ENCODE measurements around the gene ACP6. TPM values are rescaled to one million over a fixed set of nuclear protein-coding genes. Genes with fewer than 3 reads are reported as not detected.

The ACP6 gene
- total and polyA plus RNA-seq, 10 of the 15 experiments (the other 5 are each of a cell fraction or from before 2014, with no cell fraction given): 3.1 to 19.7 (median 9.4) TPM

DNA sequence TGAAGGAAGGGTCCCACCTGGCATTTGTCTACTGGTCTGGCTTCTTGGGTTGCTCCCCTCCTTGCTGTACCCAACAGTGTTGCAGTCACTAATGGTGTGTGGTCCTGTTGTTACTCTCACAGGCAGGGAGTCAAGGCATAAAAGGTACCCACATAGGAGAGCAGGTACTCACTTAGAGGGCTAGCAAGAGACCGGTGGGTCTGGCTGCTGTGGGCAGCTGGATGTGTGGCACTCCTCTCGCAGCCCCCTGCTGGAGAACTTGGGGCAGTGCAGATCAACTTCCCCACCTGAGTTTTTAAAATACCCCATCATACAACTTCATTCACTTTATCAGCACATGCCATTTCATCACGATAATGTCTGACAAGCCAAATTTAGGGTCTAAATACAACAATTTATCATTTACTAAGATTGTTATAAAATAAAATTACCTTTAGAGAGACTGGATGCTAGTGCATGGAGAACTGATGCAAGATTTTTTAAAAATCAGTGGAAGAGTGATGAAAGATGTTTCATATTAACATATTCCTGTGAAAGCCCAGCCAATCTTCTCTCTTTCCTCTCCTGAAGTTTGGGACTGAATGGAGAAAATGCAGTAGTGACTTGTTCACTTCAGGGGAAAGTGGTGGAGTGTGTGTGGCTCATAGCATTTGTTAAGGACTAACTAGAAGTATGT lies 42.8 kb downstream of the ACP6 start:
- ChIA-PET SMC1A (ENCODE audit: uncharacterized antibody, unreplicated experiment) (interaction anchor here (0.7 to 2.2 kb wide), 10 partner anchors 14 to 265 kb away, joined by 3 to 8 read pairs (median 4); no protein-coding TSS in a partner anchor), RAD21 (ENCODE audit: unreplicated experiment) (no interaction called here), CTCF (interaction anchor here (0.8 to 3.2 kb wide), 9 partner anchors 9 to 136 kb away, joined by 3 to 19 read pairs (median 6); no protein-coding TSS in a partner anchor), POLR2A (no interaction called here)
- Histone ChIP-seq H3K9me3 (replicated peaks; ENCODE audit: control insufficient read depth, insufficient read depth, low read length) (no peaks in the 10 kb centered on the region), H4K20me1 (ENCODE audit: control insufficient read depth, insufficient read depth) (no peaks in the 10 kb centered on the region), H3K4me3 (no peak overlapping the region), H3K36me3 (ENCODE audit: control insufficient read depth in 2 of 2, insufficient read depth in 2 of 2, low read length in 1 of 2) (no peaks in the 10 kb centered on the region), H3K27ac (ENCODE audit: control insufficient read depth, insufficient read depth) (no peak overlapping the region), H3K27me3 (replicated peaks in 1 of 2; ENCODE audit: control insufficient read depth in 2 of 2, insufficient read depth in 2 of 2, low read length in 1 of 2) (no peaks in the 10 kb centered on the region), H3K4me2 (ENCODE audit: control insufficient read depth, insufficient read depth) (no peak overlapping the region), H2AFZ (ENCODE audit: control insufficient read depth, low read depth, low read length) (no peak overlapping the region), H3K4me1 (ENCODE audit: control insufficient read depth, insufficient read depth, low read length) (peaks cover 3% of the 10 kb centered on the region; the same call in 1 of the 2 replicates), H3K79me2 (ENCODE audit: control insufficient read depth, insufficient read depth, low read length) (no peaks in the 10 kb centered on the region), H3K9ac (ENCODE audit: control insufficient read depth, insufficient read depth, low read length) (no peak overlapping the region)
- ATAC-seq (peak; percentile 92), DNase-seq (ENCODE audit: low read depth, low spot score) (no peak), FAIRE-seq (no peak)
- no TSS peak for BruUV-seq (replicated peaks)
- TF ChIP-seq, protein P1, sequence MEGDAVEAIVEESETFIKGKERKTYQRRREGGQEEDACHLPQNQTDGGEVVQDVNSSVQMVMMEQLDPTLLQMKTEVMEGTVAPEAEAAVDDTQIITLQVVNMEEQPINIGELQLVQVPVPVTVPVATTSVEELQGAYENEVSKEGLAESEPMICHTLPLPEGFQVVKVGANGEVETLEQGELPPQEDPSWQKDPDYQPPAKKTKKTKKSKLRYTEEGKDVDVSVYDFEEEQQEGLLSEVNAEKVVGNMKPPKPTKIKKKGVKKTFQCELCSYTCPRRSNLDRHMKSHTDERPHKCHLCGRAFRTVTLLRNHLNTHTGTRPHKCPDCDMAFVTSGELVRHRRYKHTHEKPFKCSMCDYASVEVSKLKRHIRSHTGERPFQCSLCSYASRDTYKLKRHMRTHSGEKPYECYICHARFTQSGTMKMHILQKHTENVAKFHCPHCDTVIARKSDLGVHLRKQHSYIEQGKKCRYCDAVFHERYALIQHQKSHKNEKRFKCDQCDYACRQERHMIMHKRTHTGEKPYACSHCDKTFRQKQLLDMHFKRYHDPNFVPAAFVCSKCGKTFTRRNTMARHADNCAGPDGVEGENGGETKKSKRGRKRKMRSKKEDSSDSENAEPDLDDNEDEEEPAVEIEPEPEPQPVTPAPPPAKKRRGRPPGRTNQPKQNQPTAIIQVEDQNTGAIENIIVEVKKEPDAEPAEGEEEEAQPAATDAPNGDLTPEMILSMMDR (IDR thresholded peaks at IDR 0.05 in 2 of 3, conservative IDR thresholded peaks at IDR 0.05 in 1 of 3; ENCODE audit: control insufficient read depth in 2 of 3, extremely low read depth in 1 of 3, insufficient read depth in 1 of 3, low read depth in 3 of 3, low read length in 3 of 3): peak; percentile 74 to 91 (median 84)
- TF ChIP-seq BACH1 (IDR thresholded peaks at IDR 0.05; ENCODE audit: borderline replicate concordance) (no peak), TCF12 (IDR thresholded peaks at IDR 0.05; ENCODE audit: low read depth, low read length) (0 out of 2 replicates have a peak, but pooled peaks have one; percentile 29), MEF2A (IDR thresholded peaks at IDR 0.05; ENCODE audit: insufficient read depth, low read depth, low read length) (no peak), YY1 (IDR thresholded peaks at IDR 0.05; ENCODE audit: low read depth, low read length) (peak; percentile 46; the same call in 1 of the 2 replicates), RAD21 (IDR thresholded peaks at IDR 0.05; ENCODE audit: insufficient read depth, low read depth, low read length) (peak; percentile 63), SMARCA5 (IDR thresholded peaks at IDR 0.05) (peak; percentile 79), SMC3 (IDR thresholded peaks at IDR 0.05; ENCODE audit: borderline replicate concordance, low read length) (peak; percentile 89)
- intact Hi-C loops (cut with micrococcal nuclease; ENCODE audit: unreplicated experiment): loop anchor here (1.0 to 5.0 kb wide), 2 partner anchors 132 to 355 kb away; no protein-coding TSS in a partner anchor
- in situ Hi-C loops (cut with MboI): no loop called here
- 0% methylated on average over 3 of the region's 3 CpGs for WGBS (ENCODE audit: insufficient coverage, insufficient replicate concordance, low lambda C conversion rate, missing lambda C conversion rate)
